ENCODE results near the gene TRIP4.

DNA sequence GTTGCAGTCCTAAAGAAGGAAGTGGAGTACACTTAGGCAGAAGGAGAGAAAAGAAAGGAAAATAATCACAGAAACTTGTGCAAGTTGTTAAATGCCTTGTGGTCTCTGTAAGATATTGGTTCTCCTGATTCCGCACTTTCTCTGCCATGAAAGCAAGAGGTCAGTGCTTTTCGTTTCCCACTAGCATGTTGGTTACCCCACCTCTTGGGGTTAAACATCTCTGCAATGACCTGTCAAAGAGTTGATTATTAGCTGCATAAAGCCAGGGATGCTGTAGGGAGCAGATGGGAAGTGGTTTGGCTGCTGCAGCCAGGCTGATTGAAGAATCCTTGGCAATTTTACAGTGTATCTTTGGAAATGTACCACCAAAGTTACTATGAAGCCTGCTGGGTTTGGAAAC is 106.0 kb downstream of the TRIP4 start:
- TF ChIP-seq CTCF (conservative IDR thresholded peaks at IDR 0.05; ENCODE audit: low read length) (no peak), EZH2phosphoT487 (IDR thresholded peaks at IDR 0.05; ENCODE audit: borderline replicate concordance, low read depth, low read length) (no peak)
